ENCODE measurements around the gene PFDN4.

PFDN4 gene

GRCh38 chr20:54267483-54268003 is 59.7 kb downstream of the PFDN4 start:
- no peak for DNase-seq (ENCODE audit: low read depth, low spot score)

- no peak for DNase-seq (ENCODE audit: low read depth, low spot score)
These were observed 61.1 kb downstream of the PFDN4 start for GRCh38 chr20:54268941-54269340.
